GM18907 (cell line): ENCODE measurements around the gene ACVR1B.

Experiments
- ATAC-seq: cut with Tn5 transposase; IDR thresholded peaks from one replicate; pipeline ENCODE4 v1.9.1; 2021; ENCODE audit warnings: mild to moderate bottlenecking, moderate library complexity; ENCODE audit not compliant: unreplicated experiment

Gene ACVR1B

DNA sequence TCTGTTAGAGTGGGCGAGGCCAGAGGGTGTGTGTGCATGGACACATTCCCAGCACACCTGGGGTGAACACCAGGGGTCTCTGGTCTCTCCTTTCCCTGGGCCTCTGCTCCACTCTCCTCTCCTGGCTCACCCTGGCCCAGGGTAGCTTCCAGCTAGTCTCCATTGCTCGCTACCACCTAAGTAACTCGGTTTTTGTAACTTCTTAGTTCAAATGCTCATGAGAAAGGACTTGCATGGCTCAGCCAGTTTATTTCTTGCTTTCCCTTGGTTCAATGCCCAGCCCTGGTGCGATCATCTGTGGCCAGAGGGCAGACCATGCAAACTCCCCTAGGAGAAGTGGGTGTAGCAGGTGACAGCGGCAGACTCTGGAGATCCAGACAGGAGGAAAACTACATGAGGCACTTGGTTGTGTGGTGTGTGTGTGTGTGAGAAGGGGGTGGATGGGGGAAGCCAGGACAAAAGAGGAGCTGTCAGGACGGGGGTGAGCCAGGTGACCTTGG lies 8.9 kb upstream of the ACVR1B start:
- no peak for ATAC-seq

DNA sequence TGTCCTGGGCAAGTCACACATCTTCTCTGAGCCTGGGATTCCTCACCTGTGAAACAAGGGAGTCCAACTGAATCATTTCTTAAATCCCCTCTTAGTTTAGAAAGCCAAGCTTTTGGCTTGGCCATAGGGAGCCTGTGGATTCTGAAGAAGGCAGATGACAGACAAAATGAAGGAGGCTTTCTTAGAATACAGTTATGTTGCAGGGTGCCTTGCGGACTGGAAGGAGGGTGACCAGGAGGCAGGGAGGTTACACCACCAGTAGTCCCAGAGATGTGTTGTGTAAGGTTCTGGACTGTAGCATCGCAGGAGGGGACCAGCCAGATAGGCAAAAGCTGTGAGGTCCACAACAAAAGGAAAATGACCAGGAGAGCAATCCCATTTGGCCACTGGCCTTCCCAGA lies 8.2 kb upstream of the ACVR1B start:
- ATAC-seq = no peak

DNA sequence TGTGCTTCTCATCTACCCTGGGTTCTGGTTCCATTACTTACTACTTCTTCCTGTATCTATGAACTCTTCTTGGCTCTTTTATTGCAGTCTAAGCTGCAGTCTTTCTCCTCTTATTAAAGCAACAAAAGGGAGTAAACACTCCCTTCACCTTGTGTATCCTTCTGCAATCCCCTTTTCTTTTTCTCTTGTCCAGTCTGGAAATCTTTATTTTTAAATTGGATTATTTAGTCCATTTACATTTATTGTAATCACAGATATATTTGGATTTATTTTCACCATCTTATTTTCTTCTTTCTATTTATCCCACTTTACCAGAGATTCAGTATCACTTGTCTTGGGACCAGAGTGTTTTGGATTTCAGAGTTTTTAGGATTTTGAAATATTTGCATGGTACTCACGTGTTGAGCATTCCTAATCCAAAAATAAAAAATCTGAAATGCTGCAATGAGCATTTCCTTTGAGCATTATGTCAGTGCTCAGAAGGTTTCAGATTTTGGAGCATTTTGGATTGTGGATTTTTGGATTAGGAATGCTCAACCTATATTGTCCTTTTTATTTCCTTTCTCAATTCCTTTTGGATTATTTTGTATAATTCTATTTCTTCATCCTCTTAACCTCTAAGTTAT lies 6.8 kb upstream of the ACVR1B start:
- no peak for ATAC-seq

DNA sequence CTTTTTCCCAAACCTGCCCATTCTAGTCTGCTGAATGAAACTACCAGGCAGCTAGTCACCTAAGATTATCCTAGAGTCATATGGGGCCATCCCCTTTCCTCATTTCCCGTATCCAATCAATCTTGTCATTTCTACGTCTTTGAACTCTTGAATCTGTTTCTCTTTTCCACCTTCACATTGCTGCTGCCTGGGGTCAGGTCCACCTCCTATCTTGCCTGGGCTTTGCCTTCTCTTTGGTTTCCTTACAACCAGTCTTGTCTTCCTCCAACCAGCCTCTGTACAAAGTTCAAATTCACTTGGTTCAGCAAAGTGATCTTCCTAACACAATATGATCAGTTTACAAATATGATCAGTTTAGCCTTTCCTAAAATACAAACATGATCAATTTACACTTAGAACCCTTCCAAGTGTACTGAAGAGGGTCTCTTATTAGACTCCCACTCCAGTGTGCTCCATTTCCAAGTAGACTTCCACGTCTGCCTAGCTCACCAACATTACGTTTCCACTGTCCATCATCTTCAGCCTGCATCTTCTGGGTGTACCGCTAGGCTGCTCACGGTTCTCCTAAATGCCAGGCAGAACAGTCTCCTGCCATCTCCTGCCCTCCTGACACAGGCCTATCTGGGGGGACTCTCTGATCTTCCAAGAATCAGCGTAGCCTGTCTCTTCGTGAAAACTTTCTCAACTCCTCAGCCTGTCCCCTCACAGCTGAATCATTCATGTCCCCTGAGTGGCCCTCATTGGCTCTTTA lies 4.1 kb upstream of the ACVR1B start:
- ATAC-seq = no peak

DNA sequence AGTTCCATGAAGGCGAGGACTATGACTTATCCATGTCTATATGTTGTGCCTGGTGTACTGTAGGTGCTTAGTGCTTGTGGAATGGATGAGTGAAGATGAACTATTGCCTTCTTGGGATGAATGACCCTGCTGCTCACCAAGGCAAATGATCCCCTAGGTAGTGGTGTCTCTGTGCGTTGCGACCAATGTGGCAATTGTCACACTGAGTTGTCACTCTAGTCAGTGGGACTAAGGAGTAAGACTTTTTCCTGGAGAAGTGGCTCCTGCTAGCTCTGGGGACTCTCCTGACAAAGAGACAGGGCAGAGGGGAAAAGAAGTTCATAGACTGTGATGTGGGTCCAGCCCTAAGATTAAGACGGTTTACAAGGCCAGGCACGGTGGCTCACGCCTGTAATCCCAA lies 3.4 kb upstream of the ACVR1B start:
- no peak for ATAC-seq

DNA sequence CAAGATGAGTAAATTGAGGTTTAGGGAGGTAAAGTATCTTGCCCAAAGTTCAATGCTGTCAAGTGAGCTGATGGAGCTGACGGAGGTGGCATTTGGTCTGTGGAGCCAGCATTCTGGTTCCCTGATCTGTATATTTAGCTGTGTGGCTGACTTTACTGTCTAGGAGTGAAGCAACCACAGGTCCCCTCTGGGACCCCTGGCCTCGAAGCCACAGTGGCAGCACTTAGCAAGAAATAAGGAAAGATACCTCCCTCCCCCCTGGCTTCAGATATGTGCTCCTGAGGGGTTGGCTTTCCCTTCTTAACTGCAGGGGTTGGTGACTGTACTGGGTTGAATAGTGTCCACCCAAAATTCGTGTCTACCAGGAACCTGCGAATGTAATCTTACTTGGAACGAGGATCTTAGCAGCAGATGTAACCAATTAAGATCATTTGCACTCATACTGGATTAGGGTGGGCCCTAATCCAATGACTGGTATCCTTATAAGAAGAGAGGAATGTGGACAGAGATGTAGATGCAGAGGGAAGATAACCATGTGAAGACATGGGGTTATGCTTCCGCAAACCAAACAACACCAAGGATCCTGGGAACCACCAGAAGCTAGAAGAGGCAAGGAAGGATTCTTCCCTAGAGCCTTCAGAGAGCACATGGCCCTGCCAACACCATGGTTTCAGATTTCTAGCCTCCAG lies 2.0 kb upstream of the ACVR1B start:
- ATAC-seq = no peak

DNA sequence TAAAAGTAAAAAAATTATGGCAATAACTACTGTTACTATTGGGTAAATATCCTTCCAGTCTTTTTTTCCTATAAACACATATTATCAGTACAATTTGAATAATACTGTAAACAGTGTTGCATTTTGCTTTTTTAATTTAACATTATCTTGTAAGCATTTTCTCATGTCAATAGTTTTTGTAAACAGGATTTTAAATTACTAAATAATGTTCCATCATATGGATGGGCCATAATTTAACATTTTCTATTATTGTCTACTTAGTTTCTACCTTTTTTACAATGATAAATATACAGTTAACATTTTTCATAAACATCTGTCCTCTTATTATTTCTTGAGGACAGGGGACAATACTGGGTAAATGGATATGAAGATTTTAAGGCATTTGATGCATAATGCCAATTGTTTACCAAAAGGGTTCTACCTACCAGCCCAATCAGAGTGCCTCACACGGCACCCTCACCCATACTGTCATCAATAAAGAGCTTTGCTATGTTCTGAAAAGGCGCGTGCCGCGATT lies 759 bp upstream of the ACVR1B start:
- ATAC-seq = no peak

DNA sequence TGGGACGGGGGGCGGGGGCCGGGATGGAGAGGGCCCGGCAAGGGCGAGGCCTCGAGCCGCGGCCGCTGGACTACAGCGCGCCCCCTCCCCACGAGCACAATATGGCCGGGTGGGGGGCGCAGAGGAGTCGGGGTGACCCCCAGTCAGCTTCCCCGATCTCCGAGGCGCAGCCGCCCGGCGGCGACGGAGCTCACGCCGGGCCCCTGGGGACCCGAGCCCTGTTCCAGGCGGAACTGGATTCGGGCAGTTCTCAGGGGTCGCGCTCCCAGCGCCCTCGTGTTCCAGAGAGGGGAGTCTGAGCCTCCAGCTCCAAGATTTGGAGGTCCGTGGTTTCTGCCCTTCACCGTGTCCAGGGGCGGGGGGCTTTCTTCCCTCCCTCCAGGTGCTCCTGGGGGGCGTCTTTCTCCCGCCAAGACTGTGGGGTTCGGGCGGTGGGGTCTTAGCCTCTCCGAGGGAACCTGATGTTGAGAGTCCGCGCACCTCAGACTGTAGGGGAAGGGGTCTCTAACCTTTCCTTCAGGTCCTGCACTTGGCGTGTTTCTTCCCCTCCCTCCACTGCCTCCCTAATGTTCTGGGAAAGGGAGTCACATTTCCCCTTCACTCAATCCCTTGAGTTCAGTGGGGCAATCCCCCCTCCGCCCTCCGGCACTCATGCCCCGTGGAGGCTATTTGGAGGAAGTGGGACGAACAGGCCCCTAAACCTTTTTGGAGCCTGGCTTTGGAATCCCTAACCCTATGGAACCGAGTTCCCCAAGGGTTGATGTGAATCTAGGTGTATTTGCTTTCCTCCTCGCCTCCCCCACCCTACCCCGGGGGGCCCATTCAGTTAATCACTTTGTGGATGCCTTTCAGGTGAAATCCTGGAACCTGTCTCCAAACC lies 584 bp downstream of the ACVR1B start:
- peak; percentile 34 for ATAC-seq

DNA sequence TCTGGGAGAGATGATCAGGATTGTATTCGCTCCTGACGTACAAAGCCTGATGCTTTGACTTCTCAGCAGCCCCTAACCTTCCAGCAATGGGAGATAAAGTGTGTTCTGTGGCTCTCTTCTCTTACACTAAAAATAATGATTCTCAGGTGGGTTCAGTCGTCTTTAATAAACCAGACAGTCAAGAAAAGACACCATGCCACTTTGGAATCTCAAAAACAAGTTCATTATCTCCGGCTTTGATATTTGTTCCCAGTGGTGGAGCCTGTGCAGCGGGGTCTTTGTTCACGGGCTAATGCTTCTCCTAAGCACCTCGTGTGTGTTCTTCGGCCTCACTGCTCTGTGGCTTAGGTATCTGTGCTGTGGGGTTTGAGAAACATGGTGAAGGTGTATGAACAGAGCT lies 1.6 kb downstream of the ACVR1B start:
- no peak for ATAC-seq

DNA sequence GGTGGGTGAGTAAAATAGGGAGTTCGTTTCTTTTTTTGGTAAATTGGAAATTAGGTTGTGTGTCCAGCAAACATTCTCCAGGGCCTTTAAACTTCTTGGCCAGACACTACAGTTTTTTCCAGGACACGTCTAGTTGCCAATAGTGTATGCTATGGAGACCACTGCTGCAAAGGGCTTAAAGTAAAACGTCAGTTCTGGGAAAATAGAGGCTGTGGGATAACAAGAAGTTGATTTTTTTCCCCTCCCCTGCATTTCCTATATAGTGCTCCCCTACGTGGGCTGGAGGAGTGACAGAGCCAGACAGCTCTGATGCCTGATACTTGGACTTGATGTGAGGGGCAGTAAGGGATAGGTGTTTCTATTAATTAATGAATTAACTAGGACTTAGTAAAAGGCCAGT lies 2.4 kb downstream of the ACVR1B start:
- ATAC-seq = no peak

DNA sequence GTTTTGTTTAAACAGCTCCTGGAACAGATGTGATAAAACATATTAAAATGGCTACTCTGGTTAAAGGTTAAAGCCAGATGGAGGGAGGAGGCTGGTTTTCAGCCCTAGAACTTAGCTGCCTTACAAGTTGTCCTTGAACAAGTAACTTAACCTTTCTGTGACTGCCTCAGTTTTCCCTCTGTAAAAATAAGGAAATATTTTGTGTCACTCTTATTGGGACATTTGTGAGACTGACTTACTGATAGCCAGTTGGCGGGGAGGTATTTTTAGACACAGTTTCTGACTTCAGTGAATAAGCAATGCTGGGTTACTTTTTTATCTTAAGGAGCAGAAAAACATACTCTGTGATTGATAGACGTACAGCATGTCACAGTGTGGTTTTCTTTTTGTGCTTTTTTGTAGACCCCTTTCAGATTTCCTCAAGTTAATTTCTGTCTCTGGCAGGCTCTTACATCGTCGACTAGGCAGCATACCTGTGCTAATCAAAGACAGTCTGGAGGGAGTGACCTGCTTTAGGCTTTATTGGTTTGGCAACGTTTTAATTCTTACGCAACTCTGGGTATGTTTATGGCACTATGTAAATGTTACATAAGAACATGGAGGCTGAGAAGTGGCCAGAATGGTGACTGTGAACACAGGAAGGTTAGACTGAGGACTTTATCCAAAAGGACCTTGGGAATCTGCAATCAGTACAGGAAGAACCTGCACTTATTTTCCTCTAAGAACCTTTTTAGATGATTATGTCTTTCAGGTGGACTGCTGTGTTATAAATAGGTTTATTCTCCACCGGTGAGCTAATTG lies 3.3 kb downstream of the ACVR1B start:
- no peak for ATAC-seq

DNA sequence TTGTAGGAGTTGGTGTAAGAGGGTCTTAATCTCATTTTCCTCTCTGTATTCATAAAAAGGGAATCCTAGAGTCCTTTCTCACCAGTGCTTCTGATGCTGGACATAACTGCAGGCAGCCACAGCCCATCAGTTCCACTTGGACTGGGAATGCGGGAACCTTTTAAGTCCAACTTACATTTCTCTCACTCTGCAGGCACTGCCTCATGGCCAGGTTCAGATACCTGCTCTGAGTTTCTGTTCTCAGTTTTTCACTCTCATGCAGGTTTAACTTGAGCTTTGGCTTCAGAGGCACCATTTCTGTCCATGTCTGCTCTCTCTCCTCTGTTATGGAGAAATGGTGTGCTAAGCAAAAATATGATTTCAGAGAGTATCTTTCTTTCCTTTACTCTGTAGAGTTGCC lies 4.2 kb downstream of the ACVR1B start:
- ATAC-seq = no peak

DNA sequence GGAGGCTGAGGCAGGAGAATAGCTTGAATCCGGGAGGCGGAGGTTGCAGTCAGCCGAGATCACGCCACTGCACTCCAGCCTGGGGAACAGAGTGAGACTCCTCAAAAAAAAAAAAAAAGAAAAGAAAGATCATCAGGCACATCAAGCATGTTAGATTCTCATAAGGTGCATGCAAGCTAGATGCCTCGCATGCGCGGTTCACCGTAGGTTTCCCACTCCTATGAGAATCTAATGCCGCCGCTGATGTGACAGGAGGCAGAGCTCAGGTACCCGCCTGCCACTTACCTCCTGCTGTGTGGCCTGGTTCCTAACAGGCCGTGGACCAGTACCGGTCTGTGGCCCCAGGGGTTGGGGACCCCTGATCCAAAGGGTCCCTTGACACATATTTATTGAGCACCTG lies 7.0 kb downstream of the ACVR1B start:
- ATAC-seq = no peak

DNA sequence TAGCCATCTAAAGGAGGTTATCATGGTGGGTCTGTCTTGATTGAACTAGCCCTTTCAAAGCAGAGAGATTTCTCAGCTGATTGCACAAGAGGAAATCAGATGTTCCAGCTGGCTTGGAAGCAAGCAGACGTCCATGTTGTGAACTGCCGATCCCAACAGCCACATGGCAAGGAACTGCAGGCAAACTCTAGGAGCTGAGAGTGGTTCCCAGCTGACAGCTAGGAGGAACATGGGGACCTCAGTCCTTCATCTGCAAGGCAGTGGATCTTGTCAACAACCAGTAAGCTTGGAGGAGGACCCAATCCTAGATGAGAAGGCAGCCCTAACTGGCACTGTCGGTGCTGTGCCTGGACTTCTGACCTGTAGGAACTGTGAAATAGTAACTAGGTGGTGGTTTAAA lies 7.7 kb downstream of the ACVR1B start:
- no peak for ATAC-seq

DNA sequence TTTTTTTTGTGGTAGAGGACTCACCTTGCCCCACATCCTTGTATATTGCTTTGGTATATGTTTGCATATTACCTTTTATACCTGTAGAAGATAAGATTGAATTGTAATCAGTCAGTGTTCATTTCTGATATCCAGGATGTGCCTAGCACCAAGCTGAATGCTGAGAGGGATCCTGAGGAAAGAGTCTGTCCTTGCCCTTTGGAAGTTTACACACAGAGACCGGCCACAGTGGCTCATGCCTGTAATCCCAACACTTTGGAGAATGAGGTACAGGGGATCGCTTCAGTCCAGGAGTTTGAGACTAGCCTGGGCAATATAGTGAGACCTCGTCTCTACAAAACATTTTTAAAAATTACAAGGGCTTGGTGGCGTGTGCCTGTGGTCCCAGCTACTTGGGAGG lies 8.4 kb downstream of the ACVR1B start:
- no peak for ATAC-seq

DNA sequence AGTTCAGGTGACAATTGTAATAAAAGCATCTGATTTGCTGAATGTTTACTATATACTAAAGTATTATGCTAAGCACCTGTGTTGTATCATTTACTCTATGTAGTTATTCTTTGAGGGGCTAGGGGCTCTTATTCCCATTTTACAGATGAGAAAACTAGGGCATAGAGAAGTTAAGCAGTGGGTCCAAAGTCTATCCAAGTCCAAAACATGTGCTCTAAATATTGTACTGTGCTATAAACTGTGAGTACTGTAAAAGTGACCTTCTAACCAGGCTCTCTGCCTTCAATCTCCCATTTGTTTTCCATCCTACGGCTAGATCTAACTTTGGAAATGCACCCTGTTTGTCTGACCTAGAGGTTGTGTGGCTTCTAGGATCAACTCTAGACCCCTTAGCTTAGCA lies 9.0 kb downstream of the ACVR1B start:
- no peak for ATAC-seq

DNA sequence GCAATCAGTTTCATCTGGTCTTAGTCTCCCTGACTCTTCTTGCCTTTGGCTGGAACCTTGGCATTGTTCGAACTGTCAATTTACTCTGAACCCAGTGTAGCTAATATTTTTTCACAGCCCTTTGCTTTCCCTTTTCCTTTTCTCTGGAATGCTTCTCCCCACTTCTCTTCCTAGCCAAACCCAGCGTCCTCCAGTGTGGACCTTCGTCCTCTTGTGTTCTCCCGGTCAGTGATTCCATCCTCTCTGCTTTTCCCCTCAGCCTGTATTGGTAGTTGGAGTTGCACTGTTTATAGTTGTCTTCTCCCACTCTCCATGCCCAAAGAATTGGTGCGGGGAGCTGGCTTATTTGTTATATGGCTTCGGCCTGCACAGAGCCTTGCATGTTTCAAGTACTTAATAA lies 9.4 kb downstream of the ACVR1B start:
- no peak for ATAC-seq

DNA sequence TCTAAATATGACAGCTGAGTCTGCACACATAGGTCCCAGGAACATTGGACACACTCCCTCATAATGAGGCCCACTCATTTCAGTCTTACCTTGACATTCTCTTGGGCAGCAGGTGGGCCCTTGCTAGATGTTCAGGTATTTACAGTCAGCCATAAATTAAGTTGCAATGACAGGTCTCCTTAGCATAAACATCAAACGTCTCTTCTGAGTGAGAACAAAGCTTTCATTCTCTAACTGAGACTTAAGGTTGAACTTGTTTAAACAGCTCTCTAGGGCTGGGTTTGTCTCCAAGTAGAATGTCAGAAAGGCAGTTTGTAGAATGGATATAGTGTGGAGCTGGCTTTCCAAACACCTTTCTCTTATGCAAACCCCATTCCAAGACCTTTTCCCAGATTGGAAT lies 10.3 kb downstream of the ACVR1B start:
- ATAC-seq = no peak

DNA sequence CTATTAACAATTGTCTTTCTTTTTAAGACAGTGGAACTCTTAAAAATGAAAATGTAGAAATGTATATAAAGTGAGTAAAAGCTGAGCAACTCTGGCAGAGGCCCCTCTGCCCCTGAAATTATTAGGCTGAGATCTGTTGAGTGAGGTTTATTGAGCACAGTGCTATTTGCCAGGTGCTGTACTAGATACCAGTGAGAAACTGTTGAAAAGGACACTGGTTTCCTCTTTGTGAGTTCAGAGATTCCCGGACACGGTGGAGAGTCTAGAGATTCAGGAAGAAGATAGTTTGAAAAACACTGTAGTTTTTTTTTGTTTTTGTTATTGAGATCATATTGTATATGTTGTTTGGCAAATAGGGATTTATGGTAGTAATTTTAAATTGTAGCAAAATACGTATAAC lies 11.2 kb downstream of the ACVR1B start:
- no peak for ATAC-seq

DNA sequence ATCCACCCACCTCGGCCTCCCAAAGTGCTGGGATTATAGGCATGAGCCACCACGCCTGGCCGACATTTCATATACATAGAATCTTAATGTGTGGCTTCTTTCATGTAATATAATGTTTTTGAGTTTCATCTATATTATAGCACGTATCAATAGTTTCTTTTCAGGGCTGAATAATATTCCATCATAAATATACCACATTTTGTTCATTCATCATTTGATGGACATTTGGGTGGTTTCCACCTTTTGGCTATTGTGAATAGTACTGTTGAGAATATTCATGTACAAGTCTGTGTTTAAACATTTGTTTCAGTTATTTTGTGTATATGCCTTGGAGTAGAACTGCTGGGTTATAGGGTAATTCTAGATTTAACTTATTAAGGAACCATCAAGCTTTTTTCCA lies 12.0 kb downstream of the ACVR1B start:
- no peak for ATAC-seq
